GM21528 (cell line): ENCODE results near the gene KCNIP4.

ENCODE experiments used
- ATAC-seq: cut with Tn5 transposase; IDR thresholded peaks from one replicate; pipeline ENCODE4 v1.9.1; 2021; ENCODE audit warnings: mild to moderate bottlenecking, moderate library complexity; ENCODE audit not compliant: unreplicated experiment, low FRiP score

KCNIP4 gene

GRCh38 chr4:21709761-21710160 is 238.8 kb downstream of the KCNIP4 start:
- no peak for ATAC-seq

- no peak for ATAC-seq
These were observed 239.5 kb downstream of the KCNIP4 start for GRCh38 chr4:21709031-21709430.

GRCh38 chr4:21699446-21699845 is 249.1 kb downstream of the KCNIP4 start:
- no peak for ATAC-seq

- ATAC-seq, result no peak
These were observed 251.0 kb downstream of the KCNIP4 start for GRCh38 chr4:21697583-21697982.

GRCh38 chr4:21695141-21695540 is 253.4 kb downstream of the KCNIP4 start:
- ATAC-seq, result no peak

GRCh38 chr4:21692241-21692640 is 256.3 kb downstream of the KCNIP4 start:
- no peak for ATAC-seq

- ATAC-seq, result no peak
These were observed 259.8 kb downstream of the KCNIP4 start for GRCh38 chr4:21688596-21689265.

GRCh38 chr4:21685911-21686310 is 262.7 kb downstream of the KCNIP4 start:
- ATAC-seq, result no peak

GRCh38 chr4:21680326-21680898 is 268.2 kb downstream of the KCNIP4 start:
- no peak for ATAC-seq

- no peak for ATAC-seq
These were observed 269.9 kb downstream of the KCNIP4 start for GRCh38 chr4:21678711-21679110.

- ATAC-seq, result no peak
These were observed 271.4 kb downstream of the KCNIP4 start for GRCh38 chr4:21677173-21677572.

GRCh38 chr4:21664355-21664754 is 284.2 kb downstream of the KCNIP4 start:
- no peak for ATAC-seq

- no peak for ATAC-seq
These were observed 291.7 kb downstream of the KCNIP4 start for GRCh38 chr4:21656832-21657231.

GRCh38 chr4:21655031-21655430 is 293.5 kb downstream of the KCNIP4 start:
- ATAC-seq, result no peak

GRCh38 chr4:21652508-21653231 is 295.9 kb downstream of the KCNIP4 start:
- no peak for ATAC-seq

GRCh38 chr4:21649391-21650090 is 299.0 kb downstream of the KCNIP4 start:
- no peak for ATAC-seq

- no peak for ATAC-seq
These were observed 302.8 kb downstream of the KCNIP4 start for GRCh38 chr4:21645776-21646175.

GRCh38 chr4:21641696-21642095 is 306.9 kb downstream of the KCNIP4 start:
- no peak for ATAC-seq

GRCh38 chr4:21638171-21638725 is 310.3 kb downstream of the KCNIP4 start:
- ATAC-seq, result no peak

GRCh38 chr4:21628916-21629610 is 319.5 kb downstream of the KCNIP4 start:
- ATAC-seq, result no peak
